GM12892 (cell line): ENCODE measurements around the gene SDHAF2.

ENCODE experiments used
- POLR2A ChIP-seq: IDR thresholded peaks from 2 replicates; pipeline ENCODE4 v1.6.1; 2011; ENCODE audit warnings: low read depth, low read length, control low read depth
- POLR2AphosphoS5 ChIP-seq: IDR thresholded peaks from 2 replicates; pipeline ENCODE4 v1.6.1; 2011; ENCODE audit warnings: low read depth, low read length, control low read depth
- TAF1 ChIP-seq: IDR thresholded peaks from 2 replicates; pipeline ENCODE4 v1.6.1; 2011; ENCODE audit warnings: low read depth, mild to moderate bottlenecking, control low read depth, low read length, borderline replicate concordance

DNA sequence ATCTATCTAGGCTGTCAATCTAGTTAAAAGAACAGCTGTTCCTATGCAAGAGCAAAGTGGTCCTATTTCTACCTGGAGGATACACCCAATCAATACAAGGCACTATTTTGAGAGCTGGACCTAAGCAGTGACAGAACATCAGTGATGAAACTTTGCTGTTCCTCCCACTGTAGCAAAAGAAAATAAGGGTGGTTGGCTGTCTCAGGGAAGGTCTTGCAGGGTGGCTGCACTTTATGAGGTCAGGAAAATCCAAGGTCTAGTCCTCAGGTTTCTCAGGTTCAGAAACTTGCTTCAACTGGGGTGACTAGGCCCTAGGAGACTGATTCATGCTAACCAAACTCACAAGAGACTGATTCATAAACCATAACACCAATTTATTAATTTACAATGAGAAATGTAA lies 11.8 kb upstream of the SDHAF2 start:
- no peak for TF ChIP-seq POLR2A
- TF ChIP-seq TAF1, result no peak
- TF ChIP-seq POLR2AphosphoS5, result no peak
